Thoracic aorta (tissue), 2 donors: ENCODE measurements around the gene ZNF468. TPM values are rescaled to one million over a fixed set of nuclear protein-coding genes. Genes with fewer than 3 reads are reported as not detected.
"Not testable (repeated sequence)": the region's sequence is repeated elsewhere in the genome, so short reads cannot be mapped to it uniquely, and the experiment has no call there.

Experiments
- ATAC-seq: fragments of 150-250 bp; one replicate; pipeline ENCODE4 v1.8.0; 2017; ENCODE audit warnings: low read depth; ENCODE audit not compliant: insufficient number of reproducible peaks, low FRiP score
- DNase-seq: peaks from one replicate; pipeline ENCODE4 v3.0.0-alpha.2; 2020; ENCODE audit warnings: low spot score
- H3K27ac ChIP-seq, 2 donors: fragments of 200-600 bp; sonication (generic); 1 replicate in 1 of 2; 2 replicates in 1 of 2; pipeline ENCODE4 v1.5.1; 2016; ENCODE audit warnings: mild to moderate bottlenecking in 2 of 2, moderate library complexity in 2 of 2
- H3K27me3 ChIP-seq: fragments of 200-600 bp; sonication (generic); replicated peaks from 2 replicates; pipeline ENCODE4 v1.6.0; 2016; ENCODE audit warnings: mild to moderate bottlenecking; ENCODE audit not compliant: insufficient read depth
- H3K36me3 ChIP-seq: fragments of 200-600 bp; sonication (generic); one replicate; pipeline ENCODE4 v1.5.1; 2016
- H3K4me1 ChIP-seq, 2 donors: fragments of 200-600 bp; sonication (generic); 1 replicate in 1 of 2; 2 replicates in 1 of 2; pipeline versions ENCODE4 v1.5.1 to v1.6.0; 2016; ENCODE audit warnings: low read depth in 2 of 2, mild to moderate bottlenecking in 1 of 2; ENCODE audit not compliant: control insufficient read depth in 1 of 2
- H3K4me3 ChIP-seq: fragments of 200-600 bp; sonication (generic); 2 replicates; pipeline ENCODE4 v1.5.1; 2016; ENCODE audit warnings: mild to moderate bottlenecking
- H3K9me3 ChIP-seq: fragments of 200-600 bp; sonication (generic); 2 replicates; pipeline ENCODE4 v1.5.1; 2016
- total RNA-seq, 2 donors: library from RNA; depleted of rRNA; stranded (reverse); fragments of >200 nt; gene quantifications; one replicate each; pipeline versions ENCODE4 v1.1.0 to v1.2.3, GENCODE V29; 2016
- TF ChIP-seq, protein P1 (sequence below): fragments of 200-600 bp; sonication (generic); IDR thresholded peaks from one replicate; pipeline ENCODE4 v1.5.1; 2019; ENCODE audit warnings: antibody characterized with exemption

Gene ZNF468
- total RNA-seq, 2 donors from 2014 or later = 7.3 to 18.2 TPM

DNA sequence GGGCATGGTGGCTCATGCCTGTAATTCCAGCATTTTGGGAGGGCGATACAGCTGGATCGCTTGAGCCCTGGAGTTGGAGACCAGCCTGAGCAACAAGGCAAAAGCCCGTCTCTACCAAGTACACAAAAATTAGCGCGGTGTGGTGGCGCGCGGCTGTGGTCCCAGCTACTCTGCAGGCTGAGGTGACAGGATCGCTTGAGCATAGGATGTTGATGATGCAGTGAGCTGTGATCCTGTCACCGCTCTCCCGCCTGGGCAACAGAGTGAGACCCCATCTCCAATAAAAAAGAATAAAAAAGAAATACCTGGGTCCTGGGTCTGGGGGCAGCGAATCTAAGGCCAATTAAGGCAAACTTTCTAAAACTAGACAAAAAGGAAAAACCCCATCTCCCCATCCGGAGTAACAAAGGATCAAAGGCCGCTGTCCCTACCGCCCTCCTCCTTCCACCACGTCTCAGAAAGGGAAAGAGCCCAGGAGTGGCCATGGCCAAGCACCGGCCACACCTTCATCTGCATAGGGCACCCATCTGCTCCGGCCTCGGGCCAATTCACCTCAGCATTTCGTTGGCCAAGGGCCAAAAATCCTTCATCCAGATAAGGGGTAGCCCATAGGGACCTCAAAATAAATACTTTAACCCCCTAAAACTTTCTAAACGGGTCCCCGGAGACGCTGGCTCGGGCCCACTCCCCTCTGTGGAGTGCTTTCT, 39.2 kb upstream of the ZNF468 start:
- ATAC-seq (no peak), DNase-seq (no peak)
- Histone ChIP-seq H3K4me3 (peak overlapping the region; percentile 94), H3K36me3 (no peaks in the 10 kb centered on the region), H3K27me3 (no peaks in the 10 kb centered on the region), H3K9me3 (no peaks in the 10 kb centered on the region), H3K27ac (peak overlapping the region; percentile 78 to 91), H3K4me1 (peaks cover 7 to 13% of the 10 kb centered on the region in 2 donors)
- TF ChIP-seq, protein P1, sequence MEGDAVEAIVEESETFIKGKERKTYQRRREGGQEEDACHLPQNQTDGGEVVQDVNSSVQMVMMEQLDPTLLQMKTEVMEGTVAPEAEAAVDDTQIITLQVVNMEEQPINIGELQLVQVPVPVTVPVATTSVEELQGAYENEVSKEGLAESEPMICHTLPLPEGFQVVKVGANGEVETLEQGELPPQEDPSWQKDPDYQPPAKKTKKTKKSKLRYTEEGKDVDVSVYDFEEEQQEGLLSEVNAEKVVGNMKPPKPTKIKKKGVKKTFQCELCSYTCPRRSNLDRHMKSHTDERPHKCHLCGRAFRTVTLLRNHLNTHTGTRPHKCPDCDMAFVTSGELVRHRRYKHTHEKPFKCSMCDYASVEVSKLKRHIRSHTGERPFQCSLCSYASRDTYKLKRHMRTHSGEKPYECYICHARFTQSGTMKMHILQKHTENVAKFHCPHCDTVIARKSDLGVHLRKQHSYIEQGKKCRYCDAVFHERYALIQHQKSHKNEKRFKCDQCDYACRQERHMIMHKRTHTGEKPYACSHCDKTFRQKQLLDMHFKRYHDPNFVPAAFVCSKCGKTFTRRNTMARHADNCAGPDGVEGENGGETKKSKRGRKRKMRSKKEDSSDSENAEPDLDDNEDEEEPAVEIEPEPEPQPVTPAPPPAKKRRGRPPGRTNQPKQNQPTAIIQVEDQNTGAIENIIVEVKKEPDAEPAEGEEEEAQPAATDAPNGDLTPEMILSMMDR = no peak

DNA sequence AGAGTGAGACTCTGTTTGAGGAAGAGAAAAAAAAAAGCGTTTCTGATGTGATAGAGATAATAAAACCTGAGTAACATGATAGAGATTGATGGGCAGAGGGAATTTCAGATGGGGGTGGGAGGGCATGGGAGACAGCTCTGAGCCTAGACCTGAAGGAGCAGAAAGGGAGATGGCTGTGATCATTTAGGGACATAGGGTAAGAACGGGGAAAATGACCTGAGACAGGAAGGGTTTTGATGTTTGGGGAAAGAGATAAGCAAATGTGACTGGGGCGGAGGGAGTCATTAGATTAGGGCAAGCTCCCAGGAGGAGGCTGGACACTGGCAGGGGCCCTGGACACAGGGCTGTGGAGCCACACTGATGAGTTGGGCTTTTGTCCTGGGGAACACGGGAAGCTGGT, 33.9 kb upstream of the ZNF468 start:
- peaks cover 32% of the 10 kb centered on the region for H3K36me3 ChIP-seq
- DNase-seq = no peak
- no peaks in the 10 kb centered on the region for H3K27me3 ChIP-seq
- ATAC-seq = no peak
- no peak overlapping the region for H3K27ac ChIP-seq
- H3K9me3 ChIP-seq = no peaks in the 10 kb centered on the region
- H3K4me3 ChIP-seq = no peak overlapping the region
- peaks cover under 1% of the 10 kb centered on the region in 2 donors for H3K4me1 ChIP-seq
- TF ChIP-seq, protein P1 = no peak

DNA sequence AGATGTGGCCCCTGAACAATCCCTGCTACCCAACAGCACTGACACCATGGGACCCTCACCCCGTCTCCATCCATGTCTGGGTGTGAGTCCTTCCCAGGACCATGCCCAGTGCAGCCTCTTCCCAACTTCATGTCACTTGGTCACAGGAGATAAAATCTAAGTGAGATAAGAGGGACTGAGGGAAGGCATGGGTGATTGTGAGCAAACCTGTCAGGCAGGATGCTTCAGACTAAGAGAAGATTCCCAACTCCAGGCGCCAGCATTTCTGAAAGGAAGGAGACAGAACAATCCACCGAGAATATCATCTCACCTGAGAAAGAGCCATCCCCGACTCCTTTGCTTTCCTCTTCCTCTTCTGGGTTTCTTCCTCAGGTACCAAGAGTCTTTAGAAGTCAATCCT, 32.5 kb upstream of the ZNF468 start:
- Histone ChIP-seq H3K4me3 (no peak overlapping the region), H3K27ac (no peak overlapping the region), H3K9me3 (no peaks in the 10 kb centered on the region), H3K27me3 (no peaks in the 10 kb centered on the region), H3K36me3 (peaks cover 41% of the 10 kb centered on the region), H3K4me1 (no peaks in the 10 kb centered on the region)
- TF ChIP-seq, protein P1 = no peak
- ATAC-seq = no peak
- DNase-seq = no peak

DNA sequence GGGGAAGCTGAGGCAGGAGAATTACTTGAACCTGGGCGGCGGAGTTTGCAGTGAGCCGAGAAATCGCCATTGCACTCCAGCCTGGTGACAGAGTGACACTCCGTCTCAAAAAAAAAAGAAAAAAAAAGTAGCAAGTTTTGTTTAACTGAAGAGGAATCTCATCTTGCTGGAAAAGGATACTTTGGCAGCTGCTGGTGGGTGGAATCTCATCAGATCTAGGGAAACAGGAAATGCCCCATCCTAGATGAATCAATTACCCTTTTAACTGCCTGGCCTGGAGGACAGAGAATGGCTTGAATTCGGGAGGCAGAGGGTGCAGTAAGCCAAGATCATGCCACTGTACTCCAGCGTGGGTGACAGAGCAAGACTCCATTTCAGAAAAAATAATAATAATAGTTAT, 31.7 kb upstream of the ZNF468 start:
- Histone ChIP-seq H3K27ac (no peak overlapping the region), H3K36me3 (peaks cover 50% of the 10 kb centered on the region), H3K4me3 (no peak overlapping the region), H3K4me1 (no peaks in the 10 kb centered on the region), H3K9me3 (peaks cover 5% of the 10 kb centered on the region), H3K27me3 (no peaks in the 10 kb centered on the region)
- DNase-seq (no peak), ATAC-seq (no peak)
- TF ChIP-seq, protein P1 = no peak

DNA sequence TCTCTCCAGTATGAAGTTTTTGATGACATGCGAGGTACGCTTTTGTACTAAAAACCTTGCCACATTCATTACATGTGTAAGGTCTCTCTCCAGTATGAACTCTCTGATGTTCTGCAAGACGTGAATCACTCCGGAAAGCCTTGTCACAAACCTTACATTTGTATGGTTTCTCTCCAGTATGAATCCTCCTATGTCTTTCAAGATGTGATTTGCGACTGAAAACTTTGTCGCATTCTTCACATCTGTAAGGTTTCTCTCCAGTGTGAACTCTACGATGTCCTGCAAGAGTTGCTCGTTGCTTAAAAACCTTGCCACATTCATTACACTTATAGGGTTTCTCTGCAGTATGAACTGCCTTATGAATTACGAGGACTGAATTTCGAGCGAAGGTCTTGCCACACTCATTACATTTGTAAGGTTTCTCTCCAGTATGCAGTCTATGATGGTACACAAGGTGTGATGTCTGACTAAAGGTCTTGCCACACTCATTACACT, 23.5 kb upstream of the ZNF468 start:
- ATAC-seq = no peak
- Histone ChIP-seq H3K27ac (no peak overlapping the region), H3K27me3 (no peaks in the 10 kb centered on the region), H3K4me1 (no peaks in the 10 kb centered on the region), H3K4me3 (no peak overlapping the region), H3K36me3 (peaks cover 57% of the 10 kb centered on the region), H3K9me3 (peaks cover 55% of the 10 kb centered on the region)
- TF ChIP-seq, protein P1 = no peak
- DNase-seq = no peak

DNA sequence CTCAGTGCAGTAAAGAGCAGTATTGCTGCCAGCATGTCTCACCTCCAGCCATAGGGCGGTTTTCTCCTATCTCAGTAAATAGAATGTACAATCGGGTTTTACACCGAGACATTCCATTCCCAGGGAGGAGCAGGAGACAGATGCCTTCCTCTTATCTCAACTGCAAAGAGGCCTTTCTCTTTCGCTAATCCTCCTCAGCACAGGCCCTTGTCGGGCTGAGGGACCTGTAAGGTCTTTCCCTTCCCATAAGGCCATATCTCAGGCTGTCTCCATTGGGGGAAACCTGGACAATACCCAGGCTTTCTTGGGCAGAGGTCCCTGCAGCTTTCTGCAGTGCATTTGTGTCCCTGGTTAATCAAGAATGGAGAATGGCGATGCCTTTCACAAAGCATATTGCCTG, 15.6 kb upstream of the ZNF468 start:
- not testable (repeated sequence) for H3K27me3 ChIP-seq, H3K4me1 ChIP-seq, DNase-seq, H3K4me3 ChIP-seq, H3K27ac ChIP-seq, ATAC-seq, H3K36me3 ChIP-seq
- peaks cover 11% of the 10 kb centered on the region for H3K9me3 ChIP-seq
